ENCODE measurements around the gene DST. TPM values are rescaled to one million over a fixed set of nuclear protein-coding genes. Genes with fewer than 3 reads are reported as not detected.

The DST gene
- 151 and 167 TPM in 2 replicates for total RNA-seq
- long read RNA-seq, partial matches to known transcripts: 171 of 189 reads
- long read RNA-seq, other reads (novel, unspliced or antisense): 17 of 189 reads

GRCh38 chr6:56642366-56643261, at the start of gene DST:
TSS of gene DST (minus strand) at chr6:56642889.
- TF ChIP-seq, protein P1, sequence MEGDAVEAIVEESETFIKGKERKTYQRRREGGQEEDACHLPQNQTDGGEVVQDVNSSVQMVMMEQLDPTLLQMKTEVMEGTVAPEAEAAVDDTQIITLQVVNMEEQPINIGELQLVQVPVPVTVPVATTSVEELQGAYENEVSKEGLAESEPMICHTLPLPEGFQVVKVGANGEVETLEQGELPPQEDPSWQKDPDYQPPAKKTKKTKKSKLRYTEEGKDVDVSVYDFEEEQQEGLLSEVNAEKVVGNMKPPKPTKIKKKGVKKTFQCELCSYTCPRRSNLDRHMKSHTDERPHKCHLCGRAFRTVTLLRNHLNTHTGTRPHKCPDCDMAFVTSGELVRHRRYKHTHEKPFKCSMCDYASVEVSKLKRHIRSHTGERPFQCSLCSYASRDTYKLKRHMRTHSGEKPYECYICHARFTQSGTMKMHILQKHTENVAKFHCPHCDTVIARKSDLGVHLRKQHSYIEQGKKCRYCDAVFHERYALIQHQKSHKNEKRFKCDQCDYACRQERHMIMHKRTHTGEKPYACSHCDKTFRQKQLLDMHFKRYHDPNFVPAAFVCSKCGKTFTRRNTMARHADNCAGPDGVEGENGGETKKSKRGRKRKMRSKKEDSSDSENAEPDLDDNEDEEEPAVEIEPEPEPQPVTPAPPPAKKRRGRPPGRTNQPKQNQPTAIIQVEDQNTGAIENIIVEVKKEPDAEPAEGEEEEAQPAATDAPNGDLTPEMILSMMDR (IDR thresholded peaks at IDR 0.05; ENCODE audit: unreplicated experiment): no peak
- peaks cover 14% of the 10 kb centered on the region for H3K36me3 Mint-ChIP-seq (ENCODE audit: insufficient read depth)
- no peaks in the 10 kb centered on the region for H3K9me3 Mint-ChIP-seq (ENCODE audit: low read depth)
- no peaks in the 10 kb centered on the region for H3K27me3 Mint-ChIP-seq
- DNase-seq (ENCODE audit: low spot score, unreplicated experiment): no peak
- no peaks in the 10 kb centered on the region for H3K4me1 Mint-ChIP-seq (ENCODE audit: low read depth)
- no peak within 1 kb of the TSS for H3K4me3 Mint-ChIP-seq (ENCODE audit: low read depth)
- no peak within 1 kb of the TSS for H3K27ac Mint-ChIP-seq

GRCh38 chr6:56691814-56692213, 49.1 kb upstream of the DST start:
- Mint-ChIP-seq H3K4me1 (ENCODE audit: low read depth) (peaks cover 13% of the 10 kb centered on the region), H3K27ac (no peak overlapping the region), H3K9me3 (ENCODE audit: low read depth) (no peaks in the 10 kb centered on the region), H3K4me3 (ENCODE audit: low read depth) (no peak overlapping the region), H3K27me3 (no peaks in the 10 kb centered on the region), H3K36me3 (ENCODE audit: insufficient read depth) (peaks cover 8% of the 10 kb centered on the region)
- TF ChIP-seq, protein P1 (IDR thresholded peaks at IDR 0.05; ENCODE audit: unreplicated experiment): no peak
- no peak for DNase-seq (ENCODE audit: low spot score, unreplicated experiment)

- Mint-ChIP-seq H3K4me3 (ENCODE audit: low read depth) (no peak overlapping the region), H3K9me3 (ENCODE audit: low read depth) (no peaks in the 10 kb centered on the region), H3K36me3 (ENCODE audit: insufficient read depth) (peaks cover 3% of the 10 kb centered on the region), H3K27me3 (no peaks in the 10 kb centered on the region), H3K4me1 (ENCODE audit: low read depth) (peaks cover 15% of the 10 kb centered on the region), H3K27ac (no peak overlapping the region)
- no peak for DNase-seq (ENCODE audit: low spot score, unreplicated experiment)
- TF ChIP-seq, protein P1 (IDR thresholded peaks at IDR 0.05; ENCODE audit: unreplicated experiment): no peak
Measured at GRCh38 chr6:56691286-56691595, 48.6 kb upstream of the DST start.

- Mint-ChIP-seq H3K36me3 (ENCODE audit: insufficient read depth) (peaks cover 3% of the 10 kb centered on the region), H3K9me3 (ENCODE audit: low read depth) (no peaks in the 10 kb centered on the region), H3K4me3 (ENCODE audit: low read depth) (no peak overlapping the region), H3K27me3 (no peaks in the 10 kb centered on the region), H3K27ac (no peak overlapping the region), H3K4me1 (ENCODE audit: low read depth) (peaks cover 20% of the 10 kb centered on the region)
- TF ChIP-seq, protein P1 (IDR thresholded peaks at IDR 0.05; ENCODE audit: unreplicated experiment): no peak
- DNase-seq (ENCODE audit: low spot score, unreplicated experiment): no peak
Measured at GRCh38 chr6:56690519-56691285, 48.0 kb upstream of the DST start.

GRCh38 chr6:56689663-56690062, 47.0 kb upstream of the DST start:
- Mint-ChIP-seq H3K4me3 (ENCODE audit: low read depth) (no peak overlapping the region), H3K36me3 (ENCODE audit: insufficient read depth) (no peaks in the 10 kb centered on the region), H3K27me3 (no peaks in the 10 kb centered on the region), H3K9me3 (ENCODE audit: low read depth) (no peaks in the 10 kb centered on the region), H3K4me1 (ENCODE audit: low read depth) (peaks cover 27% of the 10 kb centered on the region), H3K27ac (no peak overlapping the region)
- TF ChIP-seq, protein P1 (IDR thresholded peaks at IDR 0.05; ENCODE audit: unreplicated experiment): no peak
- DNase-seq (ENCODE audit: low spot score, unreplicated experiment): no peak

All from progenitor cell of endocrine pancreas (in vitro differentiated cells).